GM10248 (cell line): ENCODE data around the gene GPR18.
"Not testable (repeated sequence)": the region's sequence is repeated elsewhere in the genome, so short reads cannot be mapped to it uniquely, and the experiment has no call there.

Experiments
- CTCF ChIA-PET: fragments of 300-600 bp; sonication (Branson Sonifier 250); formaldehyde crosslinking; extraction: SDS; loops from one replicate; lab custom pipeline; 2021; ENCODE audit warnings: antibody characterized with exemption; lab: Yijun Ruan, JAX
- POLR2A ChIA-PET: fragments of 350-650 bp; sonication (Branson Sonifier 250); formaldehyde crosslinking; extraction: SDS; loops from one replicate; lab custom pipeline; 2020; ENCODE audit warnings: antibody characterized with exemption; lab: Yijun Ruan, JAX
- DNase-seq: peaks from one replicate; pipeline ENCODE4 v3.0.0; 2012; ENCODE audit errors: extremely low spot score
- CTCF ChIP-seq: IDR thresholded peaks from 2 replicates; pipeline ENCODE4 v1.5.1; 2012; ENCODE audit warnings: mild to moderate bottlenecking, low read depth; ENCODE audit errors: extremely low read depth, missing control alignments, control extremely low read depth

GPR18 gene

GRCh38 chr13:99255271-99255670 is 2.9 kb downstream of the GPR18 start:
- ChIA-PET POLR2A (no interaction called here), CTCF (interaction anchor here (0.9 to 4.4 kb wide), 13 partner anchors 9 to 182 kb away, joined by 3 to 24 read pairs (median 4); partner anchors contain the start of gene UBAC2)
- TF ChIP-seq CTCF = no peak
- no peak for DNase-seq

- CTCF ChIA-PET = interaction anchor here (1.0 to 4.4 kb wide), 9 partner anchors 10 to 183 kb away, joined by 3 to 24 read pairs (median 5); partner anchors contain the start of gene UBAC2
- POLR2A ChIA-PET = no interaction called here
- TF ChIP-seq CTCF = no peak
- DNase-seq = no peak
Observed at GRCh38 chr13:99254830-99255229, 3.3 kb downstream of the GPR18 start.

- no peak for DNase-seq
- TF ChIP-seq CTCF = no peak
- CTCF ChIA-PET = interaction anchor here (1.0 to 2.5 kb wide), 4 partner anchors 14 to 76 kb away, joined by 3 to 14 read pairs (median 9); no protein-coding TSS in a partner anchor
- POLR2A ChIA-PET = no interaction called here
Observed at GRCh38 chr13:99251921-99252320, 6.3 kb downstream of the GPR18 start.

- CTCF ChIA-PET = interaction anchor here (1.0 to 2.5 kb wide), 3 partner anchors 18 to 75 kb away, joined by 3 to 14 read pairs (median 13); no protein-coding TSS in a partner anchor
- POLR2A ChIA-PET = no interaction called here
- no peak for DNase-seq
- TF ChIP-seq CTCF = no peak
Observed at GRCh38 chr13:99250982-99251825, 7.0 kb downstream of the GPR18 start.

- POLR2A ChIA-PET, DNase-seq: not testable (repeated sequence)
- CTCF ChIA-PET = interaction anchor here (1.2 kb wide), 1 partner anchor 20 kb away, joined by 3 read pairs; no protein-coding TSS in a partner anchor
Observed at GRCh38 chr13:99249606-99250005, 8.6 kb downstream of the GPR18 start.

- DNase-seq, POLR2A ChIA-PET: not testable (repeated sequence)
- CTCF ChIA-PET = interaction anchor here (1.2 kb wide), 1 partner anchor 21 kb away, joined by 3 read pairs; no protein-coding TSS in a partner anchor
Observed at GRCh38 chr13:99249178-99249577, 9.0 kb downstream of the GPR18 start.

GRCh38 chr13:99246100-99246499 is 12.1 kb downstream of the GPR18 start:
- no peak for DNase-seq
- ChIA-PET POLR2A (no interaction called here), CTCF (interaction anchor here (0.8 to 1.4 kb wide), 4 partner anchors 10 to 18 kb away, joined by 3 to 4 read pairs (median 3); partner anchors contain the start of gene GPR18)
- TF ChIP-seq CTCF = no peak
